CD4-positive, alpha-beta T cell (primary cell): ENCODE results near the gene RAB24. TPM values are rescaled to one million over a fixed set of nuclear protein-coding genes. Genes with fewer than 3 reads are reported as not detected.
"Not testable (repeated sequence)": the region's sequence is repeated elsewhere in the genome, so short reads cannot be mapped to it uniquely, and the experiment has no call there.

ENCODE experiments used
- ATAC-seq: fragments of 200-7000 bp; cut with Tn5 transposase; one replicate; pipeline ENCODE4 v1.10.0; 2022; ENCODE audit warnings: mild to moderate bottlenecking; ENCODE audit not compliant: poor library complexity
- CTCF ChIA-PET: fragments of 350-600 bp; sonication (Branson Sonifier 250); formaldehyde crosslinking; loops from one replicate; lab custom pipeline; 2021; ENCODE audit warnings: antibody characterized with exemption, inconsistent platforms; lab: Charles Lee
- POLR2A ChIA-PET: fragments of 350-600 bp; sonication (Branson Sonifier 250); formaldehyde crosslinking; loops from one replicate; lab custom pipeline; 2021; ENCODE audit warnings: antibody characterized with exemption, inconsistent platforms; lab: Charles Lee
- DNase-seq, 14 experiments: peaks; one replicate each; pipeline ENCODE4 v3.0.0-alpha.2; 2013 to 2020; ENCODE audit warnings: mixed read lengths in 2 of 14
- H3K27ac ChIP-seq, 2 donors: one replicate each; pipeline versions ENCODE4 v1.5.1 to v1.7.0; 2013; ENCODE audit warnings: low read length in 2 of 2, low read depth in 1 of 2, mild to moderate bottlenecking in 1 of 2
- H3K27me3 ChIP-seq, 2 experiments: 1 replicate in 1 of 2; 2 replicates in 1 of 2; pipeline versions ENCODE4 v1.6.1 to v1.7.0; 2013; ENCODE audit warnings: low read length in 2 of 2, control low read depth in 1 of 2, mild to moderate bottlenecking in 1 of 2, moderate library complexity in 1 of 2; ENCODE audit not compliant: insufficient read depth in 2 of 2, control insufficient read depth in 1 of 2
- H3K36me3 ChIP-seq: one replicate; pipeline ENCODE4 v1.6.1; 2013; ENCODE audit warnings: low read length, control low read depth; ENCODE audit not compliant: insufficient read depth
- H3K4me1 ChIP-seq: one replicate; pipeline ENCODE4 v1.6.1; 2013; ENCODE audit warnings: low read length, control low read depth; ENCODE audit not compliant: insufficient read depth
- H3K4me3 ChIP-seq: one replicate; pipeline ENCODE4 v1.5.1; 2013; ENCODE audit warnings: mild to moderate bottlenecking, low read length, moderate library complexity
- H3K9me3 ChIP-seq, 2 experiments: 1 replicate in 1 of 2; 2 replicates in 1 of 2; pipeline versions ENCODE4 v1.6.1 to v1.7.0; 2013; ENCODE audit warnings: low read length in 2 of 2, mild to moderate bottlenecking in 2 of 2, control low read depth in 1 of 2, moderate library complexity in 1 of 2; ENCODE audit not compliant: control insufficient read depth in 1 of 2, insufficient read depth in 1 of 2
- H3K27ac Mint-ChIP-seq: one replicate; pipeline ENCODE4 v1.8.0; 2020; ENCODE audit warnings: mixed read lengths
- H3K27me3 Mint-ChIP-seq: one replicate; pipeline ENCODE4 v1.8.0; 2021; ENCODE audit warnings: mixed read lengths
- H3K36me3 Mint-ChIP-seq: one replicate; pipeline ENCODE4 v1.8.0; 2021; ENCODE audit warnings: low read depth, mixed read lengths
- H3K4me1 Mint-ChIP-seq: one replicate; pipeline ENCODE4 v1.8.0; 2021; ENCODE audit warnings: low read depth, mixed read lengths
- H3K4me3 Mint-ChIP-seq: one replicate; pipeline ENCODE4 v1.8.0; 2020; ENCODE audit warnings: mild to moderate bottlenecking, mixed read lengths
- H3K9me3 Mint-ChIP-seq: one replicate; pipeline ENCODE4 v1.8.0; 2020; ENCODE audit warnings: mixed read lengths
- intact Hi-C, 2 experiments: fragments of 100-400 bp; cut with DNase I in 1 of 2; cut with micrococcal nuclease in 1 of 2; formaldehyde crosslinking; loops; one replicate each; pipeline versions ENCODE4 v1.15.1 to v1.9.0; 2023 to 2025; cut with DNase I, micrococcal nuclease
- total RNA-seq, 174 experiments: library from RNA in 2 of 174; stranded (reverse) in 2 of 174; gene quantifications; one replicate each; pipeline ENCODE4 v1.2.3 and lab custom pipeline; 2021 to 2026
- TF ChIP-seq, protein P1 (sequence below): fragments of 200-600 bp; IDR thresholded peaks from one replicate; pipeline ENCODE4 v1.8.0; 2022; ENCODE audit warnings: antibody characterized with exemption, mild to moderate bottlenecking

The RAB24 gene
- total RNA-seq, 2 experiments from 2014 or later = 17.0 to 18.0 TPM

DNA sequence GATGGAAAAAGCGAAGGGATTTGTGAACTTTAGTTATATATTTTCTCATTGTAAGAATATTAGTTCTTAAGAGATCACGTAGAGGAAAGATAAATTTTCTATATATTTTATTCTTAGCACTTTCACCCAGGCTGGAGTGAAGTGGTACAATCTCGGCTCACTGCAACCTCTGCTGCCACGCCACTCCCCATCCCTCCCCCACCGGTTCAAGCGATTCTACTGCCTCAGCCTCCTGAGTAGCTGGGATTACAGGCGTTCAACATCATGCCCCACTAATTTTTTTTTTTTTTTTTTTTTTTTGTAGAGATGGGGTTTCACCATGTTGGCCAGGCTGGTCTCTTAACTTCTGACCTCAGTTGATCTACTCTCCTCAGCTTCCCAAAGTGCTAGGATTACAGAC is 42.6 kb downstream of the RAB24 start:
- TF ChIP-seq, protein P1, sequence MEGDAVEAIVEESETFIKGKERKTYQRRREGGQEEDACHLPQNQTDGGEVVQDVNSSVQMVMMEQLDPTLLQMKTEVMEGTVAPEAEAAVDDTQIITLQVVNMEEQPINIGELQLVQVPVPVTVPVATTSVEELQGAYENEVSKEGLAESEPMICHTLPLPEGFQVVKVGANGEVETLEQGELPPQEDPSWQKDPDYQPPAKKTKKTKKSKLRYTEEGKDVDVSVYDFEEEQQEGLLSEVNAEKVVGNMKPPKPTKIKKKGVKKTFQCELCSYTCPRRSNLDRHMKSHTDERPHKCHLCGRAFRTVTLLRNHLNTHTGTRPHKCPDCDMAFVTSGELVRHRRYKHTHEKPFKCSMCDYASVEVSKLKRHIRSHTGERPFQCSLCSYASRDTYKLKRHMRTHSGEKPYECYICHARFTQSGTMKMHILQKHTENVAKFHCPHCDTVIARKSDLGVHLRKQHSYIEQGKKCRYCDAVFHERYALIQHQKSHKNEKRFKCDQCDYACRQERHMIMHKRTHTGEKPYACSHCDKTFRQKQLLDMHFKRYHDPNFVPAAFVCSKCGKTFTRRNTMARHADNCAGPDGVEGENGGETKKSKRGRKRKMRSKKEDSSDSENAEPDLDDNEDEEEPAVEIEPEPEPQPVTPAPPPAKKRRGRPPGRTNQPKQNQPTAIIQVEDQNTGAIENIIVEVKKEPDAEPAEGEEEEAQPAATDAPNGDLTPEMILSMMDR = no peak
- H3K36me3 Mint-ChIP-seq = peaks cover 93% of the 10 kb centered on the region
- Histone ChIP-seq H3K27me3 (no peaks in the 10 kb centered on the region), H3K27ac (no peak overlapping the region), H3K9me3 (no peaks in the 10 kb centered on the region), H3K4me1 (no peaks in the 10 kb centered on the region), H3K4me3 (no peak overlapping the region), H3K36me3 (peaks cover 85% of the 10 kb centered on the region)
- peaks cover 1% of the 10 kb centered on the region for H3K4me1 Mint-ChIP-seq
- H3K27me3 Mint-ChIP-seq = no peaks in the 10 kb centered on the region
- no peak for ATAC-seq
- ChIA-PET CTCF (no interaction called here), POLR2A (no interaction called here)
- no peak overlapping the region for H3K27ac Mint-ChIP-seq
- H3K9me3 Mint-ChIP-seq = no peaks in the 10 kb centered on the region
- no peak overlapping the region for H3K4me3 Mint-ChIP-seq
- DNase-seq = no peak
- intact Hi-C loops = no loop called here

DNA sequence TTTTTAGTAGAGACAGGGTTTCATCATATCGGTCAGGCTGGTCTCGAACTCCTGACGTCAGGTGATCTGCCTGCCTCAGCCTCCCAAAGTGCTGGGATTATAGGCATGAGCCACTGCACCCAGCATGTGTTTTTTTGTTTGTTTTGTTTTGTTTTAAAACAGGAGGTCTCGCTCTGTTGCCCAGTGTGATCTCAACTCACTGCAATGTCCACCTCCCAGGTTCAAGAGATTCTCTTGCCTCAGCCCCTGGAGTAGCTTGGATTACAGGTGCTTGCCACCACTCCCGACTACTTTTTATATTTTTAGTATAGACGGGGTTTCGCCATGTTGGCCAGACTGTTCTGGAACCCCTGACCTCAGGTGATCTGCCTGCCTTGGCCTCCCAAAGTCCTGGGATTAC is 44.8 kb downstream of the RAB24 start:
- H3K27ac ChIP-seq, POLR2A ChIA-PET, DNase-seq, H3K4me3 ChIP-seq, H3K27ac Mint-ChIP-seq, ATAC-seq, CTCF ChIA-PET, H3K4me1 ChIP-seq, H3K9me3 ChIP-seq, H3K27me3 ChIP-seq, H3K4me1 Mint-ChIP-seq, H3K9me3 Mint-ChIP-seq, H3K27me3 Mint-ChIP-seq, H3K4me3 Mint-ChIP-seq: not testable (repeated sequence)
- peaks cover 96% of the 10 kb centered on the region for H3K36me3 Mint-ChIP-seq
- peaks cover 87% of the 10 kb centered on the region for H3K36me3 ChIP-seq
- intact Hi-C loops = loop anchor here in 1 of 2 experiments (5.0 kb wide), 1 partner anchor 146 kb away; no protein-coding TSS in a partner anchor

DNA sequence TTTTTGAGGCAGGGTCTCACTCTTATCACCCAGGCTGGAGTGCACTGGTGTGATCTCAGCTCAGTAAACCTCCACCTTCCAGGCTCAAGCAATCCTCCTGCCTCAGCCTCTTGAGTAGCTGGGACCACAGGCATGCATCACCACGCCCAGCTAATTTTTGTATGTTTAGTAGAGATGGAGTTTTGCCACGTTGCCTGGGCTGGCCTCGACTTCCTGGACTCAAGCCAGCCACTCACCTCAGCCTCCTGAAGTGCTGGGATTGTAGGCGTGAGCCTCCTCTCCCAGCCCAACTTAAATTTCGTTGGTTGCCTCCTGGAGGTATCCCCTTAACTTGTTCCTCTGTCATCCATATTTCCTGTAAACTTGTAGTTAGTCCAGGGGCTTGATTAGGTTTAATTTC is 47.2 kb downstream of the RAB24 start:
- Mint-ChIP-seq H3K4me3 (no peak overlapping the region), H3K27ac (peak overlapping the region; percentile 24), H3K36me3 (peaks cover 96% of the 10 kb centered on the region), H3K9me3 (no peaks in the 10 kb centered on the region), H3K4me1 (peaks cover 5% of the 10 kb centered on the region), H3K27me3 (no peaks in the 10 kb centered on the region)
- Histone ChIP-seq H3K9me3 (no peaks in the 10 kb centered on the region), H3K4me1 (no peaks in the 10 kb centered on the region), H3K27ac (no peak overlapping the region), H3K36me3 (peaks cover 90% of the 10 kb centered on the region), H3K4me3 (no peak overlapping the region), H3K27me3 (no peaks in the 10 kb centered on the region)
- ChIA-PET CTCF (no interaction called here), POLR2A (no interaction called here)
- DNase-seq (no peak), ATAC-seq (no peak)
- intact Hi-C loops = loop anchor here in 1 of 2 experiments (5.0 kb wide), 1 partner anchor 144 kb away; no protein-coding TSS in a partner anchor
- TF ChIP-seq, protein P1 = no peak

DNA sequence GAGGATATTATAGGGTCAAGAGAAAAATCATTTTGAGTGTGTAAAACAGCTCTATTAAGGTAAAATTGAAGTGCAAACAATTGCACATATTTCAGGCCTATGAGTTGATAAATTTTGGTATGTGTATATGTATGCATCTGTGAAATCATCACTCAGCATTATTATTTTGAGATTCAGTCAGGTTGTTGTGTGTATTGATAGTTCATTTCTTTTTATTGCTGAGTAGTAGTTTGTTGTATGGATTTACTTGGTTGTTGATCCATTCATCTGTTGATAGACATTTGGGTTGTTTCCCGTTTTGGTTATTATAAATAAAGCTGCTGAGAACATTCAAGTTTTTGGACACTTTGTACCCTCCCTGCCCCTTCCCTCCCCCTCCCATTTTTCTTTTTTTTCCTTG is 50.3 kb downstream of the RAB24 start:
- H3K27ac Mint-ChIP-seq = peak overlapping the region; percentile 16
- H3K36me3 ChIP-seq = peaks cover 90% of the 10 kb centered on the region

More for the DNA sequence above, 50.3 kb downstream of the RAB24 start:
- Histone ChIP-seq H3K9me3 (no peaks in the 10 kb centered on the region), H3K27ac (no peak overlapping the region), H3K27me3 (no peaks in the 10 kb centered on the region), H3K4me3 (no peak overlapping the region), H3K4me1 (no peaks in the 10 kb centered on the region)
- intact Hi-C loops = no loop called here
- Mint-ChIP-seq H3K9me3 (no peaks in the 10 kb centered on the region), H3K36me3 (peaks cover 83% of the 10 kb centered on the region), H3K4me1 (peaks cover 5% of the 10 kb centered on the region), H3K27me3 (no peaks in the 10 kb centered on the region), H3K4me3 (no peak overlapping the region)
- TF ChIP-seq, protein P1 = no peak
- ChIA-PET CTCF (no interaction called here), POLR2A (no interaction called here)
- ATAC-seq (no peak), DNase-seq (no peak)
